Measurements from ENCODE around the gene HOXA9.
A peak's percentile ranks its signal among the peaks of the same experiment; 100 is the strongest.

Gene HOXA9

GRCh38 chr7:27119412-27119911, 45.9 kb downstream of the HOXA9 start:
- in situ Hi-C loops (cut with HindIII; ENCODE audit: low pct_ligation_motif_present, low sequenced_read_pairs): no loop called here
- H3K36me3 ChIP-seq (replicated peaks): no peaks in the 10 kb centered on the region
- no peak overlapping the region for H3K4me3 ChIP-seq (ENCODE audit: low read depth, low read length)
- no peak overlapping the region for H3K27ac ChIP-seq
- peaks cover 95% of the 10 kb centered on the region for H3K27me3 ChIP-seq (replicated peaks)
- DNase-seq: no peak
- no peak for TF ChIP-seq CTCF (IDR thresholded peaks at IDR 0.05; ENCODE audit: low read depth, low read length, missing control alignments)

- Histone ChIP-seq H3K36me3 (replicated peaks) (no peaks in the 10 kb centered on the region), H3K27ac (no peak overlapping the region), H3K4me3 (ENCODE audit: low read depth, low read length) (no peak overlapping the region), H3K27me3 (replicated peaks) (peaks cover 91% of the 10 kb centered on the region)
- no peak for DNase-seq
- in situ Hi-C loops (cut with HindIII; ENCODE audit: low pct_ligation_motif_present, low sequenced_read_pairs): no loop called here
- no peak for TF ChIP-seq CTCF (IDR thresholded peaks at IDR 0.05; ENCODE audit: low read depth, low read length, missing control alignments)
These were observed 46.8 kb downstream of the HOXA9 start for GRCh38 chr7:27118580-27118979.

GRCh38 chr7:27117887-27118491, 47.3 kb downstream of the HOXA9 start:
- in situ Hi-C loops (cut with HindIII; ENCODE audit: low pct_ligation_motif_present, low sequenced_read_pairs): no loop called here
- no peaks in the 10 kb centered on the region for H3K36me3 ChIP-seq (replicated peaks)
- DNase-seq: no peak
- peak overlapping the region; percentile 32 for H3K4me3 ChIP-seq (ENCODE audit: low read depth, low read length)
- TF ChIP-seq CTCF (IDR thresholded peaks at IDR 0.05; ENCODE audit: low read depth, low read length, missing control alignments): no peak
- H3K27ac ChIP-seq: no peak overlapping the region
- H3K27me3 ChIP-seq (replicated peaks): peaks cover 91% of the 10 kb centered on the region

GRCh38 chr7:27116962-27117886, 48.1 kb downstream of the HOXA9 start:
- no peak for TF ChIP-seq CTCF (IDR thresholded peaks at IDR 0.05; ENCODE audit: low read depth, low read length, missing control alignments)
- Histone ChIP-seq H3K27ac (no peak overlapping the region), H3K27me3 (replicated peaks) (peaks cover 91% of the 10 kb centered on the region), H3K4me3 (ENCODE audit: low read depth, low read length) (peak overlapping the region; percentile 32), H3K36me3 (replicated peaks) (no peaks in the 10 kb centered on the region)
- no peak for DNase-seq
- in situ Hi-C loops (cut with HindIII; ENCODE audit: low pct_ligation_motif_present, low sequenced_read_pairs): no loop called here

GRCh38 chr7:27116031-27116961, 49.0 kb downstream of the HOXA9 start:
- peak overlapping the region; percentile 44 for H3K4me3 ChIP-seq (ENCODE audit: low read depth, low read length)
- H3K27me3 ChIP-seq (replicated peaks): peaks cover 91% of the 10 kb centered on the region
- no peak overlapping the region for H3K27ac ChIP-seq
- no peaks in the 10 kb centered on the region for H3K36me3 ChIP-seq (replicated peaks)
- no peak for TF ChIP-seq CTCF (IDR thresholded peaks at IDR 0.05; ENCODE audit: low read depth, low read length, missing control alignments)
- no peak for DNase-seq
- in situ Hi-C loops (cut with HindIII; ENCODE audit: low pct_ligation_motif_present, low sequenced_read_pairs): no loop called here

All from brain microvascular endothelial cell (primary cell).